ENCODE data around the gene GNG2.
"Not testable (repeated sequence)": the region's sequence is repeated elsewhere in the genome, so short reads cannot be mapped to it uniquely, and the experiment has no call there.

GNG2 gene

DNA sequence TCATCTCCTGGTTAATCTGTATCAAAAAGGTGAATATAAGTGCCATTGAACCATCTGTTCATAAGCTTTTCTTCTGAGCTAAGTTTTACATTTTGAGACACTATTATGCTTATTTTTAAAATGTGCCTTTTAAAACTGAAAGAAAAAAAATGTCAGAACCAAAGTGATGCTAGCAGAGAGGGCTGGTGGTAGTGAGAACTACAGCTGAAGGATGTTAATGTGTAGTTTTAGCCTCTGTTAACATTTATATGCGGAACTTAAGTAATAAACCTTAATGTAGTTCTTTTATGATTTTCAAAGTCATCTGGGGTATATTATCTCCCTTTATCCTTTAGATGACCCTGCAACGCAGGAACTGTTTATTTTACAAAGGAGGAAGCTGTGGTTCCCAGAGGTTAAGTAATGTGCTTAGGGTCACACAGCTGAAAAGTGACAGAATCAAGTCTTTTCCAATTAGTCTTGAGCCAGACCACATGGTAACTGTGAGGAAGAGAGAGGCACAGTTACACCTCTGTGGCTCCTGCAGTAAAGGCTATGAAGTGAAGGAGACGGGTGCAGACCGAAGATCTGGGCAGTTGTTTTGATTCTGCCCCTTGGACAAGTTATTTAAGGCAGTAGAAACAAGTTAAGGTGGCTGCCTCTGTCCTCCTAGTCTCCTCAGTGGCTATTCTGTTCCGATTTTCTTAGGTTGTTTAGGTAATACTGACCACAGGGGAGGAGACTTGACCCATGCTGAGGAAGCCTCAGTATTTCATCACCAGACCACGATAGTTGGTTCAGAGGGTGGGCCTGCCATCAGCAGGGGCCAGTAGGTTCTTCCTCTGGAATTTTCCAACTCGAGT, 23.9 kb downstream of the GNG2 start:
- H3K36me3 ChIP-seq (ENCODE audit: insufficient read depth, low read length) = peaks cover 3% of the 10 kb centered on the region; the same call in 1 of the 2 replicates
- H3K79me2 ChIP-seq (ENCODE audit: control insufficient read depth, insufficient read depth, low read length, unreplicated experiment) = no peaks in the 10 kb centered on the region
- H3K27me3 ChIP-seq (ENCODE audit: insufficient read depth, low read length) = no peaks in the 10 kb centered on the region
- H2AFZ ChIP-seq (ENCODE audit: low read length, unreplicated experiment) = no peak overlapping the region
- H3K4me1 ChIP-seq (ENCODE audit: control insufficient read depth, insufficient read depth, low read length, unreplicated experiment) = peaks cover 34% of the 10 kb centered on the region
- peak overlapping the region; percentile 58; the same call in 1 of the 2 replicates for H3K4me3 ChIP-seq (ENCODE audit: low read depth, low read length)
- no peak overlapping the region for H3K27ac ChIP-seq (ENCODE audit: low read depth, low read length)

DNA sequence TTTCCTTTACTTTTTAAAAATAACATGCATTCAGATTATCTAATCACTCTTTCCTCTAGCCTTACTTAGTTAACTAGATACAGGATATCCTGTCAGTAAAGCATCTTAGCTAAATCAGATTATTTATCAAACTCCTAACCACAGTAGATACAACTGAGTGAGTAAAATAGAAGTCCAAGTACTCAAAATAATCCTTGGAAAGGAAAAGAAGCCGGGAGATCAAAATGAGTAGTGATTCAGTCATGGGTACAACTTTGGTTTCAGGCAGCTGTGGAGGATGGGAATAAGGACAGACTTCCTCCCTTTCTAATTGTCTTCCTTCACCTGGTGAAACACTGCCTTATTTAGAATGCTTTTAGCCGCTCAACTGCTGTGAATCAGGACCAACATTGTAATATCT, 29.4 kb downstream of the GNG2 start:
- no peaks in the 10 kb centered on the region for H3K27me3 ChIP-seq (ENCODE audit: insufficient read depth, low read length)
- H2AFZ ChIP-seq (ENCODE audit: low read length, unreplicated experiment) = no peak overlapping the region
- peaks cover under 1% of the 10 kb centered on the region for H3K4me1 ChIP-seq (ENCODE audit: control insufficient read depth, insufficient read depth, low read length, unreplicated experiment)
- H3K27ac ChIP-seq (ENCODE audit: low read depth, low read length) = no peak overlapping the region
- no peaks in the 10 kb centered on the region for H3K79me2 ChIP-seq (ENCODE audit: control insufficient read depth, insufficient read depth, low read length, unreplicated experiment)
- H3K36me3 ChIP-seq (ENCODE audit: insufficient read depth, low read length) = no peaks in the 10 kb centered on the region
- no peak overlapping the region for H3K4me3 ChIP-seq (ENCODE audit: low read depth, low read length)

DNA sequence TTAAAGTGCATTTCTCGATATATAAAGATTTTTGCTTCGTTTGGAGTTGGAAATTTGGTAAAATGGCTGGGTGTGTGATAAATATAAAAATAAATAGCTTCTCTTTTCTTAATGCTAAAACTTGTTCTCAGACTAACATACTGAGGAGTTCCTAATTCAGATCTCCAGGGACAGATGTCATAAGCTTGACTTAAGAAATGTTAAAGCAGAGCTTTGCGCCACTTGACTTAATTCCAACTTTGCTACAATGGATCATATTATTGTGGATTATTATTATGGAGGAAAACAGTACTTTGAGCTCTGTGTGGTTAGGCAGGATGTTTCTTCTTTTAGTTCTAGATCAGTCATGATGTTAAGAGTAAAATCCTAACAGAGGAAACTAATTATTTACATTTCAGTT, 33.8 kb downstream of the GNG2 start:
- no peaks in the 10 kb centered on the region for H3K27me3 ChIP-seq (ENCODE audit: insufficient read depth, low read length)
- no peak overlapping the region for H2AFZ ChIP-seq (ENCODE audit: low read length, unreplicated experiment)
- H3K4me1 ChIP-seq (ENCODE audit: control insufficient read depth, insufficient read depth, low read length, unreplicated experiment) = no peaks in the 10 kb centered on the region
- no peak overlapping the region for H3K4me3 ChIP-seq (ENCODE audit: low read depth, low read length)
- H3K36me3 ChIP-seq (ENCODE audit: insufficient read depth, low read length) = no peaks in the 10 kb centered on the region
- H3K79me2 ChIP-seq (ENCODE audit: control insufficient read depth, insufficient read depth, low read length, unreplicated experiment) = no peaks in the 10 kb centered on the region
- no peak overlapping the region for H3K27ac ChIP-seq (ENCODE audit: low read depth, low read length)

DNA sequence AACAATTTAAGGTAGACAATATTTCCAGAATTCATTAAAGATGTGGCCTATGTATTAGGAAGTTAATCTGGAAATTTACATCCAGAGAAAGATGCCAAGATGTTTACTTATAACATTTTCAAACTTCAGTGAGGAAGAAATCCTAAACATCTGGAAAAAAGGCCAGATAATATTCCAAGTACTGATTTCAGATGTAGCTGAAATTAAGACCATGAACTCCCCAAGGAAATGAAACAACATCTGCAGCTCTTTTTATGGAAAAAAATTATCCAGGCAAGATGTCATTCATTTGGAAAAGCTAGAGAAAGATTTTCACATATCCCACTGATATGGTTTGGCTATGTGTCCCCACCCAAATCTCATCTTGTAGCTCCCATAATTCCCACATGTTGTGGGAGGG, 35.0 kb downstream of the GNG2 start:
- Histone ChIP-seq H3K36me3 (ENCODE audit: insufficient read depth, low read length) (no peaks in the 10 kb centered on the region), H2AFZ (ENCODE audit: low read length, unreplicated experiment) (no peak overlapping the region), H3K27ac (ENCODE audit: low read depth, low read length) (no peak overlapping the region), H3K4me1 (ENCODE audit: control insufficient read depth, insufficient read depth, low read length, unreplicated experiment) (no peaks in the 10 kb centered on the region), H3K4me3 (ENCODE audit: low read depth, low read length) (no peak overlapping the region), H3K27me3 (ENCODE audit: insufficient read depth, low read length) (no peaks in the 10 kb centered on the region), H3K79me2 (ENCODE audit: control insufficient read depth, insufficient read depth, low read length, unreplicated experiment) (no peaks in the 10 kb centered on the region)

DNA sequence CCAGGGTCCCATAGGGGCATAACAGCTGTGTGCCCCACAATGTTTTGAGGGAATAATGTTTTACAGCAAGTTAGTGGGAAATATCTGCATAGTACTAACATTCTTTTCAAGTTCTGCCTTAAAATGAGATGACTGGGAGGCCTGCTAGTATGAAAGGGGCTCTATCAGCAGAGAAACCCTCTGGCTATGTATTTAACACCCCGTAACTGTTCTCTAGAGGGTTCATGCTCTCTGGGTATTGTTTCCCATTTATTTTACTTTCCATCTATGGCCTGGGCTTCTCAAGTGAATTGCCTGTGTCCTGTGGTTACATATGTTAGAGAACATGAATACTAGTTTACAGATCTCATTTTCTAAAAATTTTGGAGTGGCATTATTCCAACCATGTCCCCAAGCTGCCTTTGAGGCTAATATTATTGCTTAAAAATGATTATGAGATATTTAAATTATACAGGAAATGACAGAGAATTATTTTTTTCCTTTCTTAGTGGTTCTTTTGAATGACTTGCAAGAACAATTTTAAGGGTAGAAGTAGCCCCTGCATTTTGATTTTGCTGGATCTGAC, 37.5 kb downstream of the GNG2 start:
- H3K36me3 ChIP-seq (ENCODE audit: insufficient read depth, low read length) = no peaks in the 10 kb centered on the region
- H3K27me3 ChIP-seq (ENCODE audit: insufficient read depth, low read length) = no peaks in the 10 kb centered on the region
- no peak overlapping the region for H3K27ac ChIP-seq (ENCODE audit: low read depth, low read length)
- no peaks in the 10 kb centered on the region for H3K79me2 ChIP-seq (ENCODE audit: control insufficient read depth, insufficient read depth, low read length, unreplicated experiment)
- H3K4me3 ChIP-seq (ENCODE audit: low read depth, low read length) = no peak overlapping the region
- H2AFZ ChIP-seq (ENCODE audit: low read length, unreplicated experiment) = no peak overlapping the region
- H3K4me1 ChIP-seq (ENCODE audit: control insufficient read depth, insufficient read depth, low read length, unreplicated experiment) = no peaks in the 10 kb centered on the region

DNA sequence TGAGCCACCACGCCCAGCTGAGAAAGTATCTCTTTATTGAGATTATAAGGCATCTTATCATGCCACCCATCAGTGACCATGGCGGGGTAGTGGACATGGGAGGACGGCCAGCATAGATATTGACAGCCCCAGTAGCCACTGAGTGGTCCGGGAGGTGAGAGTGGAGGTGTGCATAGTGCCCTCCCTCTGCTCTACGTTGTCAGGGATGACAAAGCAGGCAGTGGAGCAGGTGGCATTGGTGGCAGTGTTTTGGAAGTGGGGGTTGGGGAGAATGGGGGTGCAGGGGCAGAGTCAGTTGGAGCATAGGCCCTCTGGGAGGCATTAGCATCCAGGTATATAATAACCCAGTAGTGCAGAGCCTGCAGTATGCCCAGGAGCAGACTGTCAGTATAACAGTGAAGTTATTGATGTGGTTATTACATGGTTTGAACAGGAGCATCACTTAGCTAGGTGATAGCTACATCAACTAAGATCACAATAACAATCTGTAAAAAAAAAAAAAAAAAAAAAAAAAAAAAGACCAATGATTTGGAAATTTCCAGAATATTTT, 41.1 kb downstream of the GNG2 start:
- H3K79me2 ChIP-seq (ENCODE audit: control insufficient read depth, insufficient read depth, low read length, unreplicated experiment) = no peaks in the 10 kb centered on the region
- H3K27ac ChIP-seq (ENCODE audit: low read depth, low read length) = no peak overlapping the region
- peaks cover 6% of the 10 kb centered on the region for H3K4me1 ChIP-seq (ENCODE audit: control insufficient read depth, insufficient read depth, low read length, unreplicated experiment)
- H3K4me3 ChIP-seq (ENCODE audit: low read depth, low read length) = no peak overlapping the region
- H3K27me3 ChIP-seq (ENCODE audit: insufficient read depth, low read length) = no peaks in the 10 kb centered on the region
- peaks cover 11% of the 10 kb centered on the region for H3K36me3 ChIP-seq (ENCODE audit: insufficient read depth, low read length)
- H2AFZ ChIP-seq (ENCODE audit: low read length, unreplicated experiment) = no peak overlapping the region

DNA sequence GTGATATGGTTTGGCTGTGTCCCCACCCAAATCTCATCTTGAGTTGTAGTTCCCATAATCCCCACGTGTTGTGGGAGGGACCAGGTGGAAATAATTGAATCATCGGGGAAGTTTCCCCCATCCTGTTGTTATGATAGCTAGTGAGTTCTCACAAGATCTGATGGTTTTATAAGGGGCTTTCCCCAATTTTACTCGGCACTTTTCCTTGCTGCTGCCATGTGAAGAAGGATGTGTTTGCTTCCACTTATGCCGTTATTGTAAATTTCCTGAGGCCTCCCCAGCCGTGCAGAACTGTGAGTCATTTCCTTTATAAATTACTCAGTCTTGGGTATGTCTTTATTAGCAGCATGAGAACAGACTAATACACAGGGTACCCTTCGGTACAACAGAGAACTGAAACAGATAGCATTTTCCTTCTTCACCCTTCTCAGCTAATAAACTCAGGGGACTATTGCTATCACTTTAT, 45.3 kb downstream of the GNG2 start:
- peak overlapping the region; percentile 27 for H2AFZ ChIP-seq (ENCODE audit: low read length, unreplicated experiment)
- peak overlapping the region; percentile 61 for H3K4me3 ChIP-seq (ENCODE audit: low read depth, low read length)
- H3K27me3 ChIP-seq (ENCODE audit: insufficient read depth, low read length); H3K79me2 ChIP-seq (ENCODE audit: control insufficient read depth, insufficient read depth, low read length, unreplicated experiment): not testable (repeated sequence)
- H3K27ac ChIP-seq (ENCODE audit: low read depth, low read length) = peak overlapping the region; percentile 86
- H3K36me3 ChIP-seq (ENCODE audit: insufficient read depth, low read length) = peaks cover 13% of the 10 kb centered on the region
- peaks cover 12% of the 10 kb centered on the region for H3K4me1 ChIP-seq (ENCODE audit: control insufficient read depth, insufficient read depth, low read length, unreplicated experiment)

DNA sequence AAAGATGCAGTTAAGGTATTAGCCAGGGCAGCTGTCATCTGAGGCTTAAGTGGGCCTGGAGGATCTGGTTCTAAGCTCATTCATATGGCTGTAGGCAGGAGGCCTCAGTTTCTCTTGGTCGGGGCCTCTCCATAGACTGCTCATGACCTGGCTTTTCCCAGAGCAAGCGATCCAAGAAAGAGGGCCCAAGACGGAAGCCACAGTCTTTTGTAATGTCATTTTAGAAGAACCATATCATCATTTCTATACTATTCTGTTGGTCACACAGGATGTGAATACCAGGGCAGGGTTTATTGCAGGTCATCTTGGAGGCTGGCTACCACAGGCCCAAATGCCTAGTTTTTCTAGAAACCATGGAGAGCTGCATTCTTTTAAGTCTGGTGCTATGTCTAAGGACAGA, 47.7 kb downstream of the GNG2 start:
- Histone ChIP-seq H3K27ac (ENCODE audit: low read depth, low read length) (no peak overlapping the region), H2AFZ (ENCODE audit: low read length, unreplicated experiment) (no peak overlapping the region), H3K4me3 (ENCODE audit: low read depth, low read length) (no peak overlapping the region), H3K27me3 (ENCODE audit: insufficient read depth, low read length) (no peaks in the 10 kb centered on the region), H3K4me1 (ENCODE audit: control insufficient read depth, insufficient read depth, low read length, unreplicated experiment) (peaks cover 12% of the 10 kb centered on the region), H3K36me3 (ENCODE audit: insufficient read depth, low read length) (peaks cover 13% of the 10 kb centered on the region), H3K79me2 (ENCODE audit: control insufficient read depth, insufficient read depth, low read length, unreplicated experiment) (no peaks in the 10 kb centered on the region)

DNA sequence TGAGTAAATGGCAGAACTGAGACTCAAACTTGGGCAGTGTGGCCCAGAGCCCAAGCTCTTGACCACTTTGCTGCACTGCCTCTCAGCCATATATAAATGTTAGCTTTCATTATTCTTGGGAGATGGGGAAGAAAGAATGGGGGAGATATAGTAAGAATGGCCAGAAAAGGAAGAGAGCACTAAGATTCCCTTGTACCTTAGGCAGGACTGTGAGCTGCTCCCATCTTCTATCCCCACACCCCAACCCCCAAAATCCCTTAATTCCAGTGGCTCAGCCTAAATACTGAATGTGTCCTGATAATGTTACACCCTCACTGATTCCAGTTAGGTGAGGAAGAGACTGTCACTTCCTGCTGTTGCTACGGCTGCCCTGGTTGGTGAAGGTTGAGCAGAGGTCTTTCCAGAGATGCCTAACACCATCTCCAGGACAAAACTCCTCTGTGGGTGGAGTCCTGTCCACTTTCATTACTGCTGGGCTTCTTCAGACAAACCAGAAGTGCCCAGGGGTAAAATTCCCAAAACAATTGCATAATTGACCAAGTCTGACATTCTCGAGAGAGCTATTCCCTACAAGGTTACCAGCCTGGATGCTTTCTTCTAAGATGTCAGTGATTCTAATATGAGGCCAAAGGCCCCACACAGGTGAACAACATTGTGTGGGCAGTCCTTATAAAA, 51.8 kb downstream of the GNG2 start:
- Histone ChIP-seq H3K36me3 (ENCODE audit: insufficient read depth, low read length) (0 out of 2 replicates have a peak, but pooled peaks cover under 1% of the 10 kb centered on the region), H3K27ac (ENCODE audit: low read depth, low read length) (no peak overlapping the region), H3K27me3 (ENCODE audit: insufficient read depth, low read length) (no peaks in the 10 kb centered on the region), H3K4me3 (ENCODE audit: low read depth, low read length) (no peak overlapping the region), H3K4me1 (ENCODE audit: control insufficient read depth, insufficient read depth, low read length, unreplicated experiment) (peaks cover 4% of the 10 kb centered on the region), H2AFZ (ENCODE audit: low read length, unreplicated experiment) (no peak overlapping the region), H3K79me2 (ENCODE audit: control insufficient read depth, insufficient read depth, low read length, unreplicated experiment) (no peaks in the 10 kb centered on the region)

DNA sequence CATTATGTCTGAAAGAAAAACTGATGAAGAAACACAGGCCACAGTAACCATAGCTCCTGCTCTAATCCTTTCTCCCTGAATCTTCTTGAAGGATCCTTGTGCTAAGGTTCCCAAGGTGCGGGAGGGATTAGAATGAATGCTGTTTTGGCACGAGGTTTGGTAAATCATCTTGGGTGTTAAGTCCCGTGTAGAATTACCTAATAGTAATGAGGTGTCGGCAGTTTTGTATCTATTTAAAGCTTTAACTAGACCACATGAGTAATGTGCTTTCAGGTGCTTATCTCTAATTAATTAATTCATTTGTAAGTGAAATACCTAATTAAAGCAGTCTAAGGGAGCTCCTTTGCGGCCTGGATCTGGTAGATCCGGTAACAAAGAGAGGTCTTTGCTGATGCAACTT, 53.9 kb downstream of the GNG2 start:
- Histone ChIP-seq H3K79me2 (ENCODE audit: control insufficient read depth, insufficient read depth, low read length, unreplicated experiment) (no peaks in the 10 kb centered on the region), H2AFZ (ENCODE audit: low read length, unreplicated experiment) (no peak overlapping the region), H3K27ac (ENCODE audit: low read depth, low read length) (no peak overlapping the region), H3K36me3 (ENCODE audit: insufficient read depth, low read length) (no peaks in the 10 kb centered on the region), H3K4me3 (ENCODE audit: low read depth, low read length) (no peak overlapping the region), H3K27me3 (ENCODE audit: insufficient read depth, low read length) (no peaks in the 10 kb centered on the region), H3K4me1 (ENCODE audit: control insufficient read depth, insufficient read depth, low read length, unreplicated experiment) (no peaks in the 10 kb centered on the region)

Data from ACC112 (cell line).